HepG2 (cell line): ENCODE measurements around the gene JPH4. TPM values are rescaled to one million over a fixed set of nuclear protein-coding genes. Genes with fewer than 3 reads are reported as not detected.

Experiments used
- ARNTL ChIP-seq: sonication (generic); formaldehyde crosslinking; IDR thresholded peaks from 2 replicates; pipeline ENCODE4 v1.4.0; 2020; ENCODE audit warnings: mild to moderate bottlenecking, missing genetic modification reagents
- FOXP4 ChIP-seq: sonication (generic); formaldehyde crosslinking; IDR thresholded peaks from 2 replicates; pipeline ENCODE4 v1.4.0; 2020; ENCODE audit warnings: missing genetic modification reagents
- GRHL1 ChIP-seq: sonication (generic); formaldehyde crosslinking; conservative IDR thresholded peaks from 2 replicates; pipeline ENCODE4 v1.8.0; 2022; ENCODE audit warnings: missing genetic modification reagents
- HES4 ChIP-seq: sonication (generic); formaldehyde crosslinking; IDR thresholded peaks from 2 replicates; pipeline ENCODE4 v1.9.0; 2021; ENCODE audit warnings: mild to moderate bottlenecking, missing genetic modification reagents, borderline replicate concordance
- KAT2B ChIP-seq: fragments of 150-350 bp; IDR thresholded peaks from 2 replicates; pipeline ENCODE4 v1.6.1; 2014; ENCODE audit warnings: low read depth, low read length, borderline replicate concordance
- PITX1 ChIP-seq: sonication (generic); formaldehyde crosslinking; IDR thresholded peaks from 2 replicates; pipeline ENCODE4 v1.5.1; 2020; ENCODE audit warnings: mild to moderate bottlenecking, missing genetic modification reagents
- PRMT3 ChIP-seq: sonication (generic); formaldehyde crosslinking; IDR thresholded peaks from 2 replicates; pipeline ENCODE4 v1.8.1; 2022; ENCODE audit warnings: low read depth, mild to moderate bottlenecking, moderate library complexity, missing genetic modification reagents, borderline replicate concordance
- SIX1 ChIP-seq: sonication (generic); formaldehyde crosslinking; IDR thresholded peaks from 2 replicates; pipeline ENCODE4 v1.4.0; 2020; ENCODE audit warnings: missing genetic modification reagents, borderline replicate concordance
- TAF1 ChIP-seq: sonication (generic); formaldehyde crosslinking; IDR thresholded peaks from 2 replicates; pipeline ENCODE4 v1.4.0; 2020; ENCODE audit warnings: missing genetic modification reagents
- ZBTB34 ChIP-seq: sonication (generic); formaldehyde crosslinking; IDR thresholded peaks from 2 replicates; pipeline ENCODE4 v1.8.0; 2022; ENCODE audit warnings: mild to moderate bottlenecking, missing genetic modification reagents
- ZBTB43 ChIP-seq: sonication (generic); formaldehyde crosslinking; conservative IDR thresholded peaks from 2 replicates; pipeline ENCODE4 v1.4.0; 2020; ENCODE audit warnings: missing genetic modification reagents
- ZFP62 ChIP-seq: sonication (generic); formaldehyde crosslinking; IDR thresholded peaks from 2 replicates; pipeline ENCODE4 v1.4.0; 2020; ENCODE audit warnings: missing genetic modification reagents
- ZGPAT ChIP-seq: IDR thresholded peaks from 2 replicates; pipeline ENCODE4 v1.6.1; 2016; ENCODE audit warnings: mild to moderate bottlenecking
- ZKSCAN1 ChIP-seq: fragments of 150-350 bp; IDR thresholded peaks from 2 replicates; pipeline ENCODE4 v1.6.1; 2014; ENCODE audit warnings: low read length
- ZNF160 ChIP-seq: sonication (generic); formaldehyde crosslinking; IDR thresholded peaks from 2 replicates; pipeline ENCODE4 v1.8.0; 2022; ENCODE audit warnings: mild to moderate bottlenecking, inconsistent platforms, missing genetic modification reagents
- ZNF234 ChIP-seq: sonication (generic); formaldehyde crosslinking; conservative IDR thresholded peaks from 2 replicates; pipeline ENCODE4 v1.5.1; 2020; ENCODE audit warnings: mild to moderate bottlenecking, missing genetic modification reagents
- ZNF512B ChIP-seq: sonication (generic); formaldehyde crosslinking; IDR thresholded peaks from 2 replicates; pipeline ENCODE4 v1.5.1; 2020; ENCODE audit warnings: missing genetic modification reagents, mild to moderate bottlenecking, borderline replicate concordance
- polyA plus RNA-seq, 8 experiments: library from polyadenylated mRNA; depleted of rRNA in 3 of 8; stranded (reverse) in 7 of 8; unstranded in 1 of 8; fragments of >200 nt; fragmentation: Illumina TruSeq in 4 of 8; extraction: Trizol in 4 of 8; gene quantifications; 2 replicates each; pipeline versions ENCODE4 v1.2.1 to v1.2.3, GENCODE V29; 2011 to 2016; ENCODE audit warnings: low read depth in 4 of 8, missing spikeins in 1 of 8, mixed read lengths in 1 of 8; ENCODE audit not compliant: insufficient read depth in 1 of 8
- total RNA-seq, 5 experiments: library from RNA; depleted of rRNA; stranded (reverse); fragments of >200 nt; fragmentation: Illumina TruSeq; extraction: Trizol; gene quantifications; 2 replicates each; pipeline ENCODE4 v1.2.3, GENCODE V29; 2016; ENCODE audit warnings: low read depth in 1 of 5

Gene JPH4
- total and polyA plus RNA-seq, 2 of the 13 experiments (the other 11 are each of a cell fraction or from before 2014, with no cell fraction given) = 0.08 to 0.22 TPM

- no peak for TF ChIP-seq ZNF512B (CRISPR knock-in tag)
- TF ChIP-seq PRMT3 (CRISPR knock-in tag) = no peak
- no peak for TF ChIP-seq TAF1 (CRISPR knock-in tag)
- 0 out of 2 replicates have a peak, but pooled peaks have one; percentile 10 for TF ChIP-seq ZNF160 (CRISPR knock-in tag)
- 0 out of 2 replicates have a peak, but pooled peaks have one; percentile 15 for TF ChIP-seq ZFP62
- no peak for TF ChIP-seq ZKSCAN1
- peak; percentile 85 for TF ChIP-seq SIX1 (CRISPR knock-in tag)
- peak; percentile 79 for TF ChIP-seq ZBTB43 (CRISPR knock-in tag)
- no peak for TF ChIP-seq ZBTB34 (CRISPR knock-in tag)
- no peak for TF ChIP-seq KAT2B
- no peak for TF ChIP-seq HES4
- TF ChIP-seq PITX1 (CRISPR knock-in tag) = peak; percentile 68; the same call in 1 of the 2 replicates
- peak; percentile 23; the same call in 1 of the 2 replicates for TF ChIP-seq ZGPAT (CRISPR knock-in tag)
- peak; percentile 32 for TF ChIP-seq ARNTL
- peak; percentile 88 for TF ChIP-seq FOXP4 (CRISPR knock-in tag)
- TF ChIP-seq GRHL1 (CRISPR knock-in tag) = no peak
- no peak for TF ChIP-seq ZNF234 (CRISPR knock-in tag)
Measured at GRCh38 chr14:23610090-23610814, 31.7 kb upstream of the JPH4 start (continued).
